ENCODE results near the gene NSG1. TPM values are rescaled to one million over a fixed set of nuclear protein-coding genes. Genes with fewer than 3 reads are reported as not detected.

The NSG1 gene
- total RNA-seq, 4 donors from 2014 or later = 0.44 to 6.5 (median 3.6) TPM

DNA sequence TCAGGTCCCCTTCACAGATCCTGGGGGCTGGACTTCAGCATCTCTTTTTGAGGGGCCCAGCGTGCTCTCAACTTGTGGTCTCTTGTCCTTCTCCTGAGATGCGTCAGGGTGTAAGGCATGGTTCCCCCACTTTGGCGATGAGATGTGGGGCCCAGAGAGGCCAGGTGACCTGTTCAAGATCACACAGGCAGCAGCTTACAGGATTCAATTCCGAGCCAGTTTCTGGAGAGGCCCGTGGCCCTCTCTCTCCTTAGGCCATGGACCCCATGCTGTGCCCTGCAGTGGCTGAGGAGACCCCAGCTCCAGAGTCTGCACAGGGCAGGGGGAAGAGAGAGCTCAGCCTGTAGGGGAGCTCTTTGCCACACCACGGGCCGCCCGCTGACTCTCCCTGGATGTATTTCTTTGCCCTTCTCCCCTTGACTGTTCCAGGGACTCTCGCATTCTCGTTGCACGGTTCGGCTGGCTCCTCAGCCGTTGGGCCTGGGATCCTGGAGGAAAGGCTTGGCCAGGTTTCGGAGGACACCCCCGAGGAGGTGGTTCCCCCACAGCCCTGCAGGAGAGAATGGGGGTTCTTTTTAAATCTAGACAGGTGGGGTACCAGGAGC lies 18.6 kb downstream of the NSG1 start:
- Histone ChIP-seq H3K4me1 (no peaks in the 10 kb centered on the region), H3K27ac (no peak overlapping the region), H3K27me3 (no peaks in the 10 kb centered on the region), H3K9me3 (peaks cover 0 to under 1% (median 0%) of the 10 kb centered on the region in 4 donors), H3K4me3 (no peak overlapping the region), H3K36me3 (peaks cover 0 to 2% (median 0%) of the 10 kb centered on the region in 3 donors)
- TF ChIP-seq CTCF (IDR thresholded peaks at IDR 0.05) (no peak), POLR2A (IDR thresholded peaks at IDR 0.05) (no peak), EP300 (IDR thresholded peaks at IDR 0.05) (no peak)
- WGBS, 2 donors = 83 to 88% methylated on average over 15 of the region's 15 CpGs
- DNase-seq (ENCODE audit: low spot score in 2 of 2) = no peak

GRCh38 chr4:4406455-4407298 lies 19.8 kb downstream of the NSG1 start:
- no peaks in the 10 kb centered on the region for H3K27me3 ChIP-seq
- no peaks in the 10 kb centered on the region for H3K9me3 ChIP-seq
- no peak overlapping the region for H3K4me3 ChIP-seq
- no peak for DNase-seq (ENCODE audit: low spot score in 2 of 2)
- H3K36me3 ChIP-seq = peaks cover 0 to 5% (median 0%) of the 10 kb centered on the region in 3 donors
- no peak for TF ChIP-seq CTCF (IDR thresholded peaks at IDR 0.05)
- TF ChIP-seq EP300 (IDR thresholded peaks at IDR 0.05) = no peak
- no peak for TF ChIP-seq POLR2A (IDR thresholded peaks at IDR 0.05)
- H3K27ac ChIP-seq = no peak overlapping the region
- H3K4me1 ChIP-seq = no peaks in the 10 kb centered on the region
- WGBS, 2 donors = 77 to 79% methylated on average over 17 to 21 of the region's 28 CpGs

DNA sequence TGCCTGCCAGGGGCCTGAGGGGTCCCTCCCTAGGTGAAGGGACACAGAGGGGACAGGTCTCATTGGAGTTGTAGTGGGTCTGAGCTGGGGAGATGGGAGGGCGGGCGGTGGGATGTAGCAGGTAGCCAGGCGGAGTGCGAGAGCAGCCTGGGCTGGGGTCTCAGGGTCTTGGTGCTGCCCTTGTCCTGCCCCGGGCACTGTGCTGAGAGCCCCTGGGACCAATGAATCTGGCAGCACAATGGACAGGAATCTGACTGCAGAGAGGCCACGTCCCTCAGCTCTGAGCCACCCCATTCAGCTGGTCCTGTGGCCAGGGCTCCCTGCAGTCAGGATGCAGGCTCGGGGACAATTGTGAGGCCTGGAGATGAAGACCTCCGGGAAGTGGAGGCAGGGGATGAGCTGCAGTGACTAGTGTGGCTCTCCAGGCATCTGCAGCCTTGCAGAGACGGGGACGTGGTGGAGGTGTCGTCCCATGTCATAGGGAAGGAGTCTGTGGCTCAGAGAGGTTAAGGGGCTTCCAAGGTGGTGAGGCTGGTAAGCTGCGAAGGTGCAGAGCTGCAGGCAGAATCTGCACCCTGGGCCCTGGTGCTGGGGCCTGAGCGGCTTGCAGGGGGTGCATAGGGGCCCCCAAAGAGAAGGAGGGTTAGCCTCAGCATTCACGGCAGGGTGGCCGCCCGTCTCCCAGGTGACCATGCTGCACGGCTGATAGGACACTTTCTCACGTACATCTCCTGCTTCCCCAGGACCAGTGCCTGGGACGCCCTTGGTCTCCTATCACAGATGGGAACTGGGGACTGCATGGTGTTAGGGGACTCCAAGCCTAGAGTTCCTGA lies 20.6 kb downstream of the NSG1 start:
- Histone ChIP-seq H3K4me1 (no peaks in the 10 kb centered on the region), H3K36me3 (peaks cover 0 to 5% (median 0%) of the 10 kb centered on the region in 3 donors), H3K9me3 (no peaks in the 10 kb centered on the region), H3K4me3 (no peak overlapping the region), H3K27ac (no peak overlapping the region), H3K27me3 (no peaks in the 10 kb centered on the region)
- WGBS, 2 donors = 77 to 80% methylated on average over 17 to 19 of the region's 19 CpGs
- TF ChIP-seq POLR2A (IDR thresholded peaks at IDR 0.05) (no peak), CTCF (IDR thresholded peaks at IDR 0.05) (no peak), EP300 (IDR thresholded peaks at IDR 0.05) (no peak)
- no peak for DNase-seq (ENCODE audit: low spot score in 2 of 2)

DNA sequence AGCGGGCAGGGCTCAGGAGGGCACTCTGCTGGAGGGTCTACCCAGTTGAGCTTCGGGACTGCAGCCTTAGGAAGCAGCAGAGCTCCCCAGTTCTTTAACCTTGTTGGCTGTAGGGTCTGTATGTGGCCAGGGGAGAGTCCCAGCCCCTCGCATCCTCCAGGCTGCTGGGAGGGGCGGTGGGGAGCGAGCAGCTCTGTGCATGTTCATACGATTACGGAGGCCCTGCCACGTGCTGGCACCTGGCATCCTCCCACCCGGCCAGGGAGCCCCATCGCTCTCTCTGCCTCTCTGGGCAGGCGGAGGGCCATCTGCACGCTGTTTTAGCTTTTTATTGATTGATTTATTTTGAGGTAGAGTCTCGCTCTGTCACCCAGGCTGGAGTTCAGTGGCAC lies 21.2 kb downstream of the NSG1 start:
- Histone ChIP-seq H3K4me1 (no peaks in the 10 kb centered on the region), H3K4me3 (no peak overlapping the region), H3K27me3 (no peaks in the 10 kb centered on the region), H3K9me3 (no peaks in the 10 kb centered on the region), H3K27ac (no peak overlapping the region), H3K36me3 (peaks cover 0 to 5% (median 0%) of the 10 kb centered on the region in 3 donors)
- WGBS, 2 donors = 69 to 73% methylated on average over 12 to 13 of the region's 13 CpGs
- DNase-seq (ENCODE audit: low spot score in 2 of 2) = no peak
- TF ChIP-seq CTCF (IDR thresholded peaks at IDR 0.05) (no peak), EP300 (IDR thresholded peaks at IDR 0.05) (no peak), POLR2A (IDR thresholded peaks at IDR 0.05) (no peak)
